ENCODE results near the gene ANKRD50. TPM values are rescaled to one million over a fixed set of nuclear protein-coding genes. Genes with fewer than 3 reads are reported as not detected.

ANKRD50 gene
- total RNA-seq, 2 experiments from 2014 or later = 0.36 to 0.54 TPM

GRCh38 chr4:124658795-124659194 is 53.7 kb downstream of the ANKRD50 start:
- DNase-seq (no peak), ATAC-seq (no peak)
- CTCF ChIA-PET = no interaction called here
- no peaks in the 10 kb centered on the region for H3K9me3 Mint-ChIP-seq
- H3K36me3 Mint-ChIP-seq (ENCODE audit: low read depth) = no peaks in the 10 kb centered on the region
- POLR2A ChIA-PET = no interaction called here
- no peaks in the 10 kb centered on the region for H3K27me3 Mint-ChIP-seq
- intact Hi-C loops (cut with micrococcal nuclease) = no loop called here
- no peak for TF ChIP-seq CTCF (IDR thresholded peaks at IDR 0.05)
- H3K27ac Mint-ChIP-seq = no peak overlapping the region
- H3K4me1 Mint-ChIP-seq (ENCODE audit: low read depth) = no peaks in the 10 kb centered on the region
- H3K4me3 Mint-ChIP-seq = no peak overlapping the region

GRCh38 chr4:124650614-124651013 is 61.9 kb downstream of the ANKRD50 start:
- Mint-ChIP-seq H3K4me3 (no peak overlapping the region), H3K9me3 (no peaks in the 10 kb centered on the region), H3K4me1 (ENCODE audit: low read depth) (no peaks in the 10 kb centered on the region), H3K27me3 (no peaks in the 10 kb centered on the region), H3K27ac (no peak overlapping the region), H3K36me3 (ENCODE audit: low read depth) (no peaks in the 10 kb centered on the region)
- ChIA-PET CTCF (no interaction called here), POLR2A (no interaction called here)
- DNase-seq = no peak
- no peak for TF ChIP-seq CTCF (IDR thresholded peaks at IDR 0.05)
- intact Hi-C loops (cut with micrococcal nuclease) = no loop called here
- no peak for ATAC-seq

- H3K9me3 Mint-ChIP-seq = no peaks in the 10 kb centered on the region
- TF ChIP-seq CTCF (IDR thresholded peaks at IDR 0.05) = no peak
These were observed 64.9 kb downstream of the ANKRD50 start for GRCh38 chr4:124647599-124647998.

GRCh38 chr4:124644621-124645020 is 67.9 kb downstream of the ANKRD50 start:
- no peak for DNase-seq
- POLR2A ChIA-PET = no interaction called here
- H3K27me3 Mint-ChIP-seq = no peaks in the 10 kb centered on the region
- ATAC-seq = no peak
- no peaks in the 10 kb centered on the region for H3K36me3 Mint-ChIP-seq (ENCODE audit: low read depth)
- no peak for TF ChIP-seq CTCF (IDR thresholded peaks at IDR 0.05)
- no peak overlapping the region for H3K4me3 Mint-ChIP-seq
- CTCF ChIA-PET = no interaction called here
- no peak overlapping the region for H3K27ac Mint-ChIP-seq
- intact Hi-C loops (cut with micrococcal nuclease) = no loop called here
- H3K9me3 Mint-ChIP-seq = no peaks in the 10 kb centered on the region
- H3K4me1 Mint-ChIP-seq (ENCODE audit: low read depth) = no peaks in the 10 kb centered on the region

More at GRCh38 chr4:124647599-124647998, 64.9 kb downstream of the ANKRD50 start:
- Mint-ChIP-seq H3K4me3 (no peak overlapping the region), H3K36me3 (ENCODE audit: low read depth) (no peaks in the 10 kb centered on the region), H3K4me1 (ENCODE audit: low read depth) (no peaks in the 10 kb centered on the region), H3K27me3 (no peaks in the 10 kb centered on the region), H3K27ac (no peak overlapping the region)
- ChIA-PET CTCF (no interaction called here), POLR2A (no interaction called here)
- ATAC-seq = no peak
- intact Hi-C loops (cut with micrococcal nuclease) = no loop called here
- DNase-seq = no peak

GRCh38 chr4:124642846-124643245 is 69.7 kb downstream of the ANKRD50 start:
- ATAC-seq = no peak
- TF ChIP-seq CTCF (IDR thresholded peaks at IDR 0.05) = no peak
- H3K4me3 Mint-ChIP-seq = no peak overlapping the region
- CTCF ChIA-PET = no interaction called here
- H3K27ac Mint-ChIP-seq = no peak overlapping the region
- no peak for DNase-seq
- H3K9me3 Mint-ChIP-seq = no peaks in the 10 kb centered on the region
- no peaks in the 10 kb centered on the region for H3K4me1 Mint-ChIP-seq (ENCODE audit: low read depth)
- no peaks in the 10 kb centered on the region for H3K36me3 Mint-ChIP-seq (ENCODE audit: low read depth)
- intact Hi-C loops (cut with micrococcal nuclease) = no loop called here
- H3K27me3 Mint-ChIP-seq = no peaks in the 10 kb centered on the region
- POLR2A ChIA-PET = no interaction called here

Data from activated CD8-positive, alpha-beta T cell treated with anti-CD3 and anti-CD28 coated beads for 36 hours (primary cell).